Neuron (in vitro differentiated cells): ENCODE measurements around the gene ALDOA.

Experiments
- H2AFZ ChIP-seq: one replicate; pipeline ENCODE4 v1.6.1; 2013; ENCODE audit warnings: low read depth, mild to moderate bottlenecking, inconsistent platforms, low read length, moderate library complexity
- H3K27me3 ChIP-seq: one replicate; pipeline ENCODE4 v1.6.1; 2013; ENCODE audit warnings: low read length; ENCODE audit not compliant: insufficient read depth
- H3K36me3 ChIP-seq: one replicate; pipeline ENCODE4 v1.6.1; 2013; ENCODE audit warnings: low read length; ENCODE audit not compliant: insufficient read depth
- H3K4me1 ChIP-seq: one replicate; pipeline ENCODE4 v1.6.1; 2013; ENCODE audit warnings: low read length; ENCODE audit not compliant: insufficient read depth
- H3K4me3 ChIP-seq: 2 replicates; pipeline ENCODE4 v1.5.1; 2013; ENCODE audit warnings: mild to moderate bottlenecking, low read length, moderate library complexity
- H3K9me3 ChIP-seq: one replicate; pipeline ENCODE4 v1.6.1; 2013; ENCODE audit warnings: low read length

ALDOA gene

GRCh38 chr16:30052671-30053372 is 12.7 kb upstream of the ALDOA start:
- H3K4me3 ChIP-seq: peak overlapping the region; percentile 60
- H3K4me1 ChIP-seq: peaks cover 8% of the 10 kb centered on the region
- no peaks in the 10 kb centered on the region for H3K27me3 ChIP-seq
- H2AFZ ChIP-seq: peak overlapping the region; percentile 75
- H3K36me3 ChIP-seq: peaks cover 2% of the 10 kb centered on the region
- no peaks in the 10 kb centered on the region for H3K9me3 ChIP-seq

GRCh38 chr16:30053376-30054015 is 12.1 kb upstream of the ALDOA start:
- Histone ChIP-seq H3K4me1 (peaks cover 8% of the 10 kb centered on the region), H3K36me3 (peaks cover 2% of the 10 kb centered on the region), H3K9me3 (no peaks in the 10 kb centered on the region), H3K27me3 (no peaks in the 10 kb centered on the region), H2AFZ (peak overlapping the region; percentile 75), H3K4me3 (peak overlapping the region; percentile 60)

GRCh38 chr16:30054451-30054850 is 11.1 kb upstream of the ALDOA start:
- Histone ChIP-seq H3K9me3 (no peaks in the 10 kb centered on the region), H3K4me1 (peaks cover 8% of the 10 kb centered on the region), H2AFZ (no peak overlapping the region), H3K27me3 (no peaks in the 10 kb centered on the region), H3K36me3 (peaks cover 3% of the 10 kb centered on the region), H3K4me3 (no peak overlapping the region)

- Histone ChIP-seq H2AFZ (no peak overlapping the region), H3K27me3 (no peaks in the 10 kb centered on the region), H3K36me3 (peaks cover 9% of the 10 kb centered on the region), H3K4me1 (peaks cover 8% of the 10 kb centered on the region), H3K9me3 (no peaks in the 10 kb centered on the region), H3K4me3 (no peak overlapping the region)
Observed at GRCh38 chr16:30054959-30055553, 10.5 kb upstream of the ALDOA start.

- Histone ChIP-seq H3K4me1 (peaks cover 19% of the 10 kb centered on the region), H2AFZ (no peak overlapping the region), H3K4me3 (no peak overlapping the region), H3K9me3 (no peaks in the 10 kb centered on the region), H3K36me3 (peaks cover 11% of the 10 kb centered on the region), H3K27me3 (no peaks in the 10 kb centered on the region)
Observed at GRCh38 chr16:30060346-30060745, 5.2 kb upstream of the ALDOA start.

GRCh38 chr16:30060836-30061554 is 4.6 kb upstream of the ALDOA start:
- no peak overlapping the region for H3K4me3 ChIP-seq

GRCh38 chr16:30063278-30063892 is 2.2 kb upstream of the ALDOA start:
- Histone ChIP-seq H2AFZ (no peak overlapping the region), H3K4me3 (no peak overlapping the region), H3K4me1 (peaks cover 30% of the 10 kb centered on the region), H3K36me3 (peaks cover 22% of the 10 kb centered on the region), H3K27me3 (no peaks in the 10 kb centered on the region), H3K9me3 (no peaks in the 10 kb centered on the region)

More at GRCh38 chr16:30060836-30061554, 4.6 kb upstream of the ALDOA start:
- Histone ChIP-seq H3K9me3 (no peaks in the 10 kb centered on the region), H3K4me1 (peaks cover 19% of the 10 kb centered on the region), H2AFZ (no peak overlapping the region), H3K27me3 (no peaks in the 10 kb centered on the region), H3K36me3 (peaks cover 11% of the 10 kb centered on the region)

- peaks cover 30% of the 10 kb centered on the region for H3K36me3 ChIP-seq
- no peaks in the 10 kb centered on the region for H3K27me3 ChIP-seq
- no peak overlapping the region for H2AFZ ChIP-seq
- H3K4me3 ChIP-seq: peak overlapping the region; percentile 80
- H3K9me3 ChIP-seq: no peaks in the 10 kb centered on the region
- peaks cover 30% of the 10 kb centered on the region for H3K4me1 ChIP-seq
Observed at GRCh38 chr16:30063893-30064728, 1.4 kb upstream of the ALDOA start.

- H3K4me1 ChIP-seq: peaks cover 30% of the 10 kb centered on the region
- H3K36me3 ChIP-seq: peaks cover 33% of the 10 kb centered on the region
- H3K4me3 ChIP-seq: peak overlapping the region; percentile 80
- no peaks in the 10 kb centered on the region for H3K9me3 ChIP-seq
- peak overlapping the region; percentile 65 for H2AFZ ChIP-seq
- H3K27me3 ChIP-seq: no peaks in the 10 kb centered on the region
Observed at GRCh38 chr16:30064729-30065101, 845 bp upstream of the ALDOA start.

- Histone ChIP-seq H3K4me1 (peaks cover 25% of the 10 kb centered on the region), H3K9me3 (no peaks in the 10 kb centered on the region), H3K36me3 (peaks cover 36% of the 10 kb centered on the region), H2AFZ (peak overlapping the region; percentile 6), H3K4me3 (peak overlapping the region; percentile 80), H3K27me3 (no peaks in the 10 kb centered on the region)
Observed at GRCh38 chr16:30065943-30066760, 592 bp downstream of the ALDOA start.

GRCh38 chr16:30066761-30067583 is 1.4 kb downstream of the ALDOA start:
- Histone ChIP-seq H3K27me3 (no peaks in the 10 kb centered on the region), H3K9me3 (no peaks in the 10 kb centered on the region), H3K4me3 (peak overlapping the region; percentile 80), H3K36me3 (peaks cover 41% of the 10 kb centered on the region), H3K4me1 (peaks cover 24% of the 10 kb centered on the region), H2AFZ (no peak overlapping the region)
